ENCODE measurements around the gene C4orf50.

- TF ChIP-seq CTCF (IDR thresholded peaks at IDR 0.05; ENCODE audit: low read depth, low read length) (no peak), EZH2phosphoT487 (IDR thresholded peaks at IDR 0.05; ENCODE audit: low read depth) (no peak)
These were observed 37.6 kb downstream of the C4orf50 start for GRCh38 chr4:5980436-5981155.
